Measurements from ENCODE around the gene BFSP1.

DNA sequence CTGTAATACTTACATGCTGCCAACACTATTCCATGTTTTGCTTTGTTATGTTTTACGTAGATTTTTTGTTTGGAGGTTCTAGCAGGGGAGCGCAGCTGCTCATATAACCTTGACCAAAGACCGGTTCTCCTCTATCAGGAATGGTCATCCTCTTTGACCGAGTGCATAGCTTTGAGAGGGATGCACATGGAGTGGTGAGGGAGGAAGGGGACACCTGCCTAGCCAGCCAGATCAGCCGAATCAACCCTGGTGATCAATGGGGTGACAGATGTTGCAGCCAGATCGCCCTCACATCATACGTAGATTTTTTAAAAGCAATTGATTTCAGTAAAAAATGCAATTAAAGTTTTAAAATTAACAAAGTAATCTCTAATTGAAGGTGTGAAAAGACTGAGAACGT, 45.0 kb upstream of the BFSP1 start:
- TF ChIP-seq CTCF (IDR thresholded peaks at IDR 0.05), result no peak
- no peak for TF ChIP-seq POLR2A (IDR thresholded peaks at IDR 0.05)
